Islet precursor cell (in vitro differentiated cells): Measurements from ENCODE around the gene ZGLP1.
"Not testable (repeated sequence)": the region's sequence is repeated elsewhere in the genome, so short reads cannot be mapped to it uniquely, and the experiment has no call there.

ENCODE experiments used
- DNase-seq: peaks from one replicate; pipeline ENCODE4 v3.0.0-alpha.2; 2018

ZGLP1 gene

GRCh38 chr19:10292789-10293636 lies 16.6 kb downstream of the ZGLP1 start:
- no peak for DNase-seq

GRCh38 chr19:10292206-10292788 lies 17.3 kb downstream of the ZGLP1 start:
- peak; percentile 84 for DNase-seq

GRCh38 chr19:10291554-10292205 lies 17.9 kb downstream of the ZGLP1 start:
- DNase-seq: no peak

GRCh38 chr19:10290876-10291553 lies 18.6 kb downstream of the ZGLP1 start:
- DNase-seq: no peak

DNA sequence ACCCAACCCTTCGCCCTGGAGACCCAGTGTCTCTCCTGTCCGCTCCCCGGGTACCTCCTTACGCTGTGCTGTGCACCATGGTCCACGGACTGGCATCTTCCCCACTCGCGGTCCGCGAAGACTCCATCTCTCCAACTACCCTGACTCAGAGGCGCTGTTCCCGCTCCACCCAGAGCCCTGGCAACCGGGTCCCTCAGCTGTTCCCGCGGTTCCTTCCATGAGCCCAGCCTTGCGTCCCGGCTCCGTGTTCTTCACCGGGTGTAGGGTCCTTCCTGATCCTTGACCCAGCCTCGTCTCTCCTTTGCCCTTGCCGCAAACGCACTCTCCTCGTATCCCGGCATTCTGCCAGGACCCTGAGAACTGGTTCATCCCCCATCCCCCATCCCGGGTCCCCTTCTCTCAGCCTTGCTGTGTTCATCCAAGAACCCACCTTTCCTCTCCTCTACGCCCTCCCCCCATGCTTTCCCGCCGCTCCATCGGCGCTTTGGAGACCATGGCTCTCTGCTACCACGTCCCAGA lies 19.2 kb downstream of the ZGLP1 start:
- DNase-seq: no peak

DNA sequence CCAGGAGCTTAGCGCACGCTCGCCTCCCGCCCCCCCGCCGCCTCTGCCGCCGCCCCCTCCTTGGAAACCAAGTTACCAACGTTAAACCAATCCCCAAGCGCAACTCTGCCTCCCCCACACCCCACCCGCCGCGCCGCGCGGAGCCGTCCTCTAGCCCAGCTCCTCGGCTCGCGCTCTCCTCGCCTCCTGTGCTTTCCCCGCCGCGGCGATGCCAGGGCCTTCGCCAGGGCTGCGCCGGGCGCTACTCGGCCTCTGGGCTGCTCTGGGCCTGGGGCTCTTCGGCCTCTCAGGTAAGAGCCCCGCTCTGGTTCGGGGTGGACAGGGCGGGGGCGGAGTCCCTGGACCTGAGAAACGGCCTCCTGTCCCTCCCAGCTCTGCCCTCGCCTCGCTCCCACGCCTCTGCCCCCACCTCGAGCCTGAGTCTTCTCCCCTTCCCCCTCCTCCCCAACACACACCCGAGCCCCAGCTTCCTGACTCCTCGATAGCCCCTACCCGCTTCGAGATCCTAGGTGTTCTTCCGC lies 19.7 kb downstream of the ZGLP1 start, which contains the start of gene ICAM5:
Gene ICAM5 (plus strand): TSS at position 117 of the 521 bp plus-strand sequence. CDS start 92 bp downstream, at position 209.
- no peak for DNase-seq

DNA sequence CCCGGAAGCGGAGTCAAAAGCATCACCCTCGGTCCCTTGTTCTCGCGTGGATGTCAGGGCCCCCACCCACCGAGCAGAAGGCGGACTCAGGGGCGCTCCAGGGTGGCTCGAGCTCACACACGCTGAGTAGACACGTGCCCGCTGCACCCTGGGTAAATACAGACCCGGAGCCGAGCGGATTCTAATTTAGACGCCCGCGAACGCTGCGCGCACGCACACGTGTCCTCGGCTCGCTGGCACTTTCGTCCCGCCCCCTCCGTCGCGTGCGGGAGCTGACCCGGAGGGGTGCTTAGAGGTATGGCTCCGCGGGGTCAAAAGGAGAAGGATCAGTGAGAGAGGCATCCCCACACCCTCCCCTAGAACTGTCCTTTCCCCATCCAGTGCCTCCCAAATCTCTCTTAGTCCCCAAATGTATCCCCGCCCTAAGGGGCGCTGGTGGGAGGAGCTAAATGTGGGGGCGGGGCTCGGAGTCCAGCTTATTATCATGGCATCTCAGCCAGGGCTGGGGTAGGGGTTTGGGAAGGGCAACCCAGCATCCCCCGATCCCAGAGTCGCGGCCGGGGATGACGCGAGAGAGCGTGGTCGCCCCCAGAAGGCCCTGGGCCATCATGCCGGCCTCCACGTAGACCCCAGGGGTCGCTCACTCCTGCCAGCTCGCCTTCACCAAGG lies 20.3 kb downstream of the ZGLP1 start:
- no peak for DNase-seq

DNA sequence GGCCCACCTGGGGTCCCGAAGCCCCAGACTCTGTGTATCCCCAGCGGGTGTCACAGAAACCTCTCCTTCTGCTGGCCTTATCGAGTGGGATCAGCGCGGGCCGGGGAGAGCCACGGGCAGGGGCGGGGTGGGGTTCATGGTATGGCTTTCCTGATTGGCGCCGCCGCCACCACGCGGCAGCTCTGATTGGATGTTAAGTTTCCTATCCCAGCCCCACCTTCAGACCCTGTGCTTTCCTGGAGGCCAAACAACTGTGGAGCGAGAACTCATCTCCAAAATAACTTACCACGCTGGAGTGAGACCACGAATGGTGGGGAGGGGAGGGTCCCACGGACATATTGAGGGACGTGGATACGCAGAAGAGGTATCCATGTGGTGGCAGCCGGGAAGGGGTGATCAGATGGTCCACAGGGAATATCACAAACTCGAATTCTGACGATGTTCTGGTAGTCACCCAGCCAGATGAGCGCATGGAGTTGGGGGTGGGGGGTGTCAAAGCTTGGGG lies 20.9 kb downstream of the ZGLP1 start:
- peak; percentile 79 for DNase-seq

GRCh38 chr19:10286803-10287737 lies 22.5 kb downstream of the ZGLP1 start, which contains the start of gene ICAM4:
Gene ICAM4 (plus strand): TSS chr19:10286955. CDS start chr19:10287013, 58 bp downstream.
- DNase-seq: no peak

- DNase-seq: no peak
Observed at GRCh38 chr19:10285393-10285792, 24.2 kb downstream of the ZGLP1 start.

DNA sequence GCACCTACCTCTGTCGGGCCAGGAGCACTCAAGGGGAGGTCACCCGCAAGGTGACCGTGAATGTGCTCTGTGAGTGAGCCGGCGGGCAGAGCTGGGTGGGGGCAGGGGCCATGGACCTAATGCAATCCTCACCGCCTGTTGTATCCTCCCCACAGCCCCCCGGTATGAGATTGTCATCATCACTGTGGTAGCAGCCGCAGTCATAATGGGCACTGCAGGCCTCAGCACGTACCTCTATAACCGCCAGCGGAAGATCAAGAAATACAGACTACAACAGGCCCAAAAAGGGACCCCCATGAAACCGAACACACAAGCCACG lies 24.7 kb downstream of the ZGLP1 start:
- DNase-seq: no peak

DNA sequence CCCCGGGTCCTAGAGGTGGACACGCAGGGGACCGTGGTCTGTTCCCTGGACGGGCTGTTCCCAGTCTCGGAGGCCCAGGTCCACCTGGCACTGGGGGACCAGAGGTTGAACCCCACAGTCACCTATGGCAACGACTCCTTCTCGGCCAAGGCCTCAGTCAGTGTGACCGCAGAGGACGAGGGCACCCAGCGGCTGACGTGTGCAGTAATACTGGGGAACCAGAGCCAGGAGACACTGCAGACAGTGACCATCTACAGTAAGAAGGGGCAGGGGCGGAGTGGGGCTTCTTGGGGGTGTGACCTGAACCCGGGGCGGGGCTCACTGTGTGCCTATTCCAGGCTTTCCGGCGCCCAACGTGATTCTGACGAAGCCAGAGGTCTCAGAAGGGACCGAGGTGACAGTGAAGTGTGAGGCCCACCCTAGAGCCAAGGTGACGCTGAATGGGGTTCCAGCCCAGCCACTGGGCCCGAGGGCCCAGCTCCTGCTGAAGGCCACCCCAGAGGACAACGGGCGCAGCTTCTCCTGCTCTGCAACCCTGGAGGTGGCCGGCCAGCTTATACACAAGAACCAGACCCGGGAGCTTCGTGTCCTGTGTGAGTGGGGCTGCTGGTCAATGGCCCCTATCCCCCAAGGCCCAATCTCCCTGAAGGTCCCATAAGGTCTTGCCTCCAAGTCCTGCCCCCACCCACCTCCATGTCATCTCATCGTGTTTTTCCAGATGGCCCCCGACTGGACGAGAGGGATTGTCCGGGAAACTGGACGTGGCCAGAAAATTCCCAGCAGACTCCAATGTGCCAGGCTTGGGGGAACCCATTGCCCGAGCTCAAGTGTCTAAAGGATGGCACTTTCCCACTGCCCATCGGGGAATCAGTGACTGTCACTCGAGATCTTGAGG lies 25.3 kb downstream of the ZGLP1 start:
- no peak for DNase-seq

GRCh38 chr19:10283301-10284064 lies 26.1 kb downstream of the ZGLP1 start:
- no peak for DNase-seq

- DNase-seq: not testable (repeated sequence)
Observed at GRCh38 chr19:10282043-10282442, 27.6 kb downstream of the ZGLP1 start.

- no peak for DNase-seq
Observed at GRCh38 chr19:10279737-10280442, 29.7 kb downstream of the ZGLP1 start.

DNA sequence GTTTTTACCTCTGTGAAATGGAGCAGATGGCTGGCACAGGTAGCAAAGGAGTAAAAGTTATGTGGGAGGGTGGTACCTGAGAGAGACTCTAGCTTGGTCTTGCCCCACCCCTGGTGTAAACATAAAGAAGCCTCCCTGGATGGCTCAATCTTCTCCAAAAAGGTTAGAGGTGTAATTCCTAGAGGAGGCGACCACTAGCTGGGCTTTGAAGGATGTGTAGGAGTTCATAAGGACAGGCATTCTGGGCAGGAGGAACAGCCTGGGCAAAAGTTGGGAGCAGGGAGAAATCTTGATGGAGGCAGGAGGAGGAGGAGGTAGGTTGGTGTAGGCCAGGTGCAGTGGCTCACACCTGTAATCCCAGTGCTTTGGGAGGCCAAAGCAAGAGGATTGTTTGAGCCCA lies 30.7 kb downstream of the ZGLP1 start:
- no peak for DNase-seq

- DNase-seq: no peak
Observed at GRCh38 chr19:10277795-10278589, 31.6 kb downstream of the ZGLP1 start.
